CD4-positive, alpha-beta T cell treated with Interferon alpha-2 for 1 hour (primary cell): Measurements from ENCODE around the gene LPGAT1.
"Not testable (repeated sequence)": the region's sequence is repeated elsewhere in the genome, so short reads cannot be mapped to it uniquely, and the experiment has no call there.

Experiments
- DNase-seq, 2 donors: peaks; one replicate each; pipeline ENCODE4 v3.0.0-alpha.2; 2020 to 2022

Gene LPGAT1

GRCh38 chr1:211830328-211831142 is at the start of gene LPGAT1:
Gene LPGAT1, minus strand, starts transcription at chr1:211830763. Its CDS starts 1,467 bp downstream, at chr1:211829296.
- DNase-seq: peak; percentile 59 to 77

- DNase-seq: no peak
These were observed 48.9 kb upstream of the LPGAT1 start for GRCh38 chr1:211879475-211879874.

GRCh38 chr1:211876851-211877590 is 46.5 kb upstream of the LPGAT1 start:
- no peak for DNase-seq

GRCh38 chr1:211875541-211875940 is 45.0 kb upstream of the LPGAT1 start:
- DNase-seq: no peak

- no peak for DNase-seq
These were observed 44.2 kb upstream of the LPGAT1 start for GRCh38 chr1:211874521-211875347.

- not testable (repeated sequence) for DNase-seq
These were observed 43.2 kb upstream of the LPGAT1 start for GRCh38 chr1:211873731-211874130.

GRCh38 chr1:211870156-211870555 is 39.6 kb upstream of the LPGAT1 start:
- DNase-seq: no peak

GRCh38 chr1:211865180-211865579 is 34.6 kb upstream of the LPGAT1 start:
- no peak for DNase-seq

GRCh38 chr1:211859405-211859804 is 28.8 kb upstream of the LPGAT1 start:
- no peak for DNase-seq

- DNase-seq: no peak
These were observed 20.6 kb upstream of the LPGAT1 start for GRCh38 chr1:211851174-211851573.

GRCh38 chr1:211843507-211844298 is 13.1 kb upstream of the LPGAT1 start:
- no peak for DNase-seq

- no peak for DNase-seq
These were observed 12.5 kb upstream of the LPGAT1 start for GRCh38 chr1:211843018-211843417.

- no peak for DNase-seq
These were observed 12.0 kb upstream of the LPGAT1 start for GRCh38 chr1:211842518-211842917.

- DNase-seq: no peak
These were observed 8.5 kb upstream of the LPGAT1 start for GRCh38 chr1:211839106-211839505.

GRCh38 chr1:211833174-211833820 is 2.7 kb upstream of the LPGAT1 start:
- peak in 1 of 2 donors; percentile 60 for DNase-seq

- no peak for DNase-seq
These were observed 2.1 kb upstream of the LPGAT1 start for GRCh38 chr1:211832661-211833060.

GRCh38 chr1:211831558-211832323 is 1.2 kb upstream of the LPGAT1 start:
- DNase-seq: no peak

- no peak for DNase-seq
These were observed 572 bp downstream of the LPGAT1 start for GRCh38 chr1:211830055-211830327.

- no peak for DNase-seq
These were observed 1.1 kb downstream of the LPGAT1 start for GRCh38 chr1:211829343-211830054.

- DNase-seq: no peak
These were observed 1.8 kb downstream of the LPGAT1 start for GRCh38 chr1:211828584-211829342.
